ENCODE measurements around the gene MRTO4. TPM values are rescaled to one million over a fixed set of nuclear protein-coding genes. Genes with fewer than 3 reads are reported as not detected.

The MRTO4 gene
- total and polyA plus RNA-seq, 9 of the 15 experiments (the other 6 are each of a cell fraction or from before 2014, with no cell fraction given) = 62.0 to 173 (median 146) TPM

GRCh38 chr1:19260211-19261138 lies 8.9 kb downstream of the MRTO4 start (continued):
- TF ChIP-seq RBM25 (IDR thresholded peaks at IDR 0.05; ENCODE audit: low read depth, low read length, severe bottlenecking) = no peak
- no peak for TF ChIP-seq IRF2 (CRISPR knock-in tag; IDR thresholded peaks at IDR 0.05)
- no peak for TF ChIP-seq ASH1L (IDR thresholded peaks at IDR 0.05; ENCODE audit: borderline replicate concordance, low read depth, partially characterized antibody)
- TF ChIP-seq SMARCB1 (IDR thresholded peaks at IDR 0.05; ENCODE audit: insufficient read length, low read depth) = no peak
- peak; percentile 58; the same call in 1 of the 2 replicates for TF ChIP-seq POLR2AphosphoS2 (IDR thresholded peaks at IDR 0.05; ENCODE audit: low read length)
- no peak for TF ChIP-seq ZBTB5 (IDR thresholded peaks at IDR 0.05)
- no peak for TF ChIP-seq RBM34 (IDR thresholded peaks at IDR 0.05; ENCODE audit: borderline replicate concordance, insufficient read depth, low read length)
- no peak for TF ChIP-seq HOXB6 (CRISPR knock-in tag; IDR thresholded peaks at IDR 0.05; ENCODE audit: borderline replicate concordance)
- TF ChIP-seq KHSRP (IDR thresholded peaks at IDR 0.05) = no peak
- TF ChIP-seq ZNF57 (CRISPR knock-in tag; IDR thresholded peaks at IDR 0.05) = no peak
- no peak for TF ChIP-seq ZBTB40 (IDR thresholded peaks at IDR 0.05)
- no peak for TF ChIP-seq ZBTB40 (CRISPR knock-in tag; IDR thresholded peaks at IDR 0.05)
- TF ChIP-seq ZC3H11A (IDR thresholded peaks at IDR 0.05; ENCODE audit: low read depth, low read length) = no peak
- peak; percentile 66 for TF ChIP-seq POLR2G (IDR thresholded peaks at IDR 0.05; ENCODE audit: low read depth, low read length)
- peak; percentile 64 for TF ChIP-seq SUPT5H (IDR thresholded peaks at IDR 0.05)
- TF ChIP-seq NCOA6 (IDR thresholded peaks at IDR 0.05) = no peak
- TF ChIP-seq HDAC3 (IDR thresholded peaks at IDR 0.05; ENCODE audit: borderline replicate concordance, partially characterized antibody) = no peak
- no peak for TF ChIP-seq MAFF (IDR thresholded peaks at IDR 0.05; ENCODE audit: low read length)
- no peak for TF ChIP-seq ZNF507 (tag; conservative IDR thresholded peaks at IDR 0.05)

Data from K562 (cell line).